ENCODE measurements around the gene NEGR1.

The NEGR1 gene

GRCh38 chr1:72018562-72018961 lies 263.8 kb downstream of the NEGR1 start:
- H3K4me3 ChIP-seq (ENCODE audit: low read depth, low read length), result no peak overlapping the region
- DNase-seq (ENCODE audit: low read depth, low spot score), result no peak
- no peak for TF ChIP-seq CTCF (IDR thresholded peaks at IDR 0.05; ENCODE audit: low read depth, low read length)
- in situ Hi-C loops (cut with HindIII; ENCODE audit: low sequenced_read_pairs), result no loop called here

- DNase-seq (ENCODE audit: low read depth, low spot score), result no peak
- in situ Hi-C loops (cut with HindIII; ENCODE audit: low sequenced_read_pairs), result no loop called here
- no peak for TF ChIP-seq CTCF (IDR thresholded peaks at IDR 0.05; ENCODE audit: low read depth, low read length)
- no peak overlapping the region for H3K4me3 ChIP-seq (ENCODE audit: low read depth, low read length)
These were observed 267.3 kb downstream of the NEGR1 start for GRCh38 chr1:72015006-72015405.

GRCh38 chr1:72013161-72013560 lies 269.2 kb downstream of the NEGR1 start:
- no peak overlapping the region for H3K4me3 ChIP-seq (ENCODE audit: low read depth, low read length)
- no peak for DNase-seq (ENCODE audit: low read depth, low spot score)
- no peak for TF ChIP-seq CTCF (IDR thresholded peaks at IDR 0.05; ENCODE audit: low read depth, low read length)
- in situ Hi-C loops (cut with HindIII; ENCODE audit: low sequenced_read_pairs), result no loop called here

GRCh38 chr1:72011721-72012120 lies 270.6 kb downstream of the NEGR1 start:
- TF ChIP-seq CTCF (IDR thresholded peaks at IDR 0.05; ENCODE audit: low read depth, low read length), result no peak
- no peak for DNase-seq (ENCODE audit: low read depth, low spot score)
- in situ Hi-C loops (cut with HindIII; ENCODE audit: low sequenced_read_pairs), result no loop called here
- no peak overlapping the region for H3K4me3 ChIP-seq (ENCODE audit: low read depth, low read length)

GRCh38 chr1:72010094-72010431 lies 272.3 kb downstream of the NEGR1 start:
- H3K4me3 ChIP-seq (ENCODE audit: low read depth, low read length), result no peak overlapping the region
- DNase-seq (ENCODE audit: low read depth, low spot score), result no peak
- TF ChIP-seq CTCF (IDR thresholded peaks at IDR 0.05; ENCODE audit: low read depth, low read length), result no peak
- in situ Hi-C loops (cut with HindIII; ENCODE audit: low sequenced_read_pairs), result no loop called here

- no peak for TF ChIP-seq CTCF (IDR thresholded peaks at IDR 0.05; ENCODE audit: low read depth, low read length)
These were observed 272.9 kb downstream of the NEGR1 start for GRCh38 chr1:72009173-72010093.

More at GRCh38 chr1:72009173-72010093, 272.9 kb downstream of the NEGR1 start:
- DNase-seq (ENCODE audit: low read depth, low spot score), result no peak
- in situ Hi-C loops (cut with HindIII; ENCODE audit: low sequenced_read_pairs), result no loop called here
- no peak overlapping the region for H3K4me3 ChIP-seq (ENCODE audit: low read depth, low read length)
